ENCODE data around the gene TAPBP. TPM values are rescaled to one million over a fixed set of nuclear protein-coding genes. Genes with fewer than 3 reads are reported as not detected.
A peak's percentile ranks its signal among the peaks of the same experiment; 100 is the strongest.

TAPBP gene
- total and polyA plus RNA-seq, 9 of the 15 experiments (the other 6 are each of a cell fraction or from before 2014, with no cell fraction given): 5.6 to 74.0 (median 22.3) TPM

DNA sequence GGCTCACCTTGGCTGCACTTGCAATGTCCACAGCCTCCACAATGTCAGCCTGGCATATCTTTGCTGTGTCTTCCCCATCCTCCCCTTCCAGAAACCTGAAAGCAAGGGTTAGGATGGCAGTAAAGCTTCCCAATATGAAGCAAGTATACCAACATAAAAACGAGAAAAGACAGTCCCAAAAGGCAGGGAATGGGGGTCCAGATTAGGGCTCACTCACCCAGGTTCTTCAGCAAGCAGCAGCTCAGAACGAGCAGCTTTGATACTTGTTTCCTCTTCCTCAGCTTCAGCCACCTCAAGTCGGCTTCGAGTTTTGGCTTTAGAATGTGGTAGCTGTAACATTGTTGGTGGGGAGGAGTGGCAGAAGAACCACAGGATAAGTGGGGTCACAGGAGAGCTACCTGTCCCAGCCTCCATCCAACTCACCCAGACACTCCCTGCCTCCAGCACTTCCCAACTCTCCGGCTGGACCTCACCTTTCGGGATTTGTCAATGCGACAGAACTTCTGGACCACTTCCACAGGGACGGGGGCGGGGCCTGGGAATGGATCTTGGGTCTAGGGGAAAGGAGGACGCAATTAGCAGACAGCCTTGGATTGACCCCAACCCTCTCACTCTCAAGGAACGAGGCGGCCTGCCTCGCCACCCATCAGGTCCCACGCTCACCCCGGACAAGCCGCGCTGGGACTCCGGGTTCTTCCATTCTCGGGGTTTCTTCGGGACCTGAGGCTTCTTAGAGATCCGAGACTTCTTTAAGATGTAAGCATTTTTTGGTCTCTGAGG, 25.5 kb downstream of the TAPBP start:
- Histone ChIP-seq H3K9me1 (ENCODE audit: control insufficient read depth, insufficient read depth, low read length) (no peaks in the 10 kb centered on the region), H3K79me2 (ENCODE audit: control insufficient read depth, insufficient read depth, low read length) (peaks cover 45% of the 10 kb centered on the region), H3K9me3 (replicated peaks; ENCODE audit: control insufficient read depth, insufficient read depth, low read depth, low read length) (no peaks in the 10 kb centered on the region), H3K27me3 (ENCODE audit: control insufficient read depth in 2 of 2, insufficient read depth in 2 of 2, low read length in 2 of 2) (no peaks in the 10 kb centered on the region), H3K27ac (ENCODE audit: extremely low read depth, low read depth, low read length) (peak overlapping the region; percentile 83; the same call in 2 of the 3 replicates), H3K4me2 (ENCODE audit: insufficient read depth, low read length) (peak overlapping the region; percentile 98), H3K4me1 (replicated peaks in 1 of 2; ENCODE audit: control insufficient read depth in 2 of 2, insufficient read depth in 2 of 2, low read length in 2 of 2) (peaks cover 13 to 24% of the 10 kb centered on the region in 2 experiments; a peak in 4 of 5 replicates), H3K4me3 (peak overlapping the region; percentile 76), H2AFZ (ENCODE audit: low read depth, low read length) (peak overlapping the region; percentile 99), H4K20me1 (replicated peaks; ENCODE audit: control insufficient read depth, insufficient read depth, low read length) (no peaks in the 10 kb centered on the region), H3K36me3 (ENCODE audit: control insufficient read depth, insufficient read depth, low read length) (peaks cover 75% of the 10 kb centered on the region), H3K9ac (ENCODE audit: insufficient read depth in 1 of 2, low read depth in 2 of 2, low read length in 2 of 2) (peak overlapping the region; percentile 91 to 94)
- POLR2A ChIA-PET: interaction anchor here (0.5 to 7.1 kb wide), 12 partner anchors 9 to 447 kb away, joined by 3 to 90 read pairs (median 4); partner anchors contain the start of genes B3GALT4, CUTA, HSD17B8 and RGL2
- CTCF ChIA-PET (ENCODE audit: low intra/inter-chr PET ratio): interaction anchor here (0.7 kb wide), 1 partner anchor 165 kb away, joined by 3 read pairs; no protein-coding TSS in a partner anchor
- intact Hi-C loops (cut with micrococcal nuclease): no loop called here
- FAIRE-seq: peak; percentile 19
- WGBS (ENCODE audit: insufficient coverage, low coverage, missing lambda C conversion rate): 3% methylated on average over 20 of the region's 21 CpGs
- peak in 2 of 4 experiments; percentile 41 to 45 for DNase-seq (ENCODE audit: extremely low read depth in 1 of 4, low spot score in 3 of 4)
- in situ Hi-C loops (cut with MboI): no loop called here
- TF ChIP-seq, protein P1, sequence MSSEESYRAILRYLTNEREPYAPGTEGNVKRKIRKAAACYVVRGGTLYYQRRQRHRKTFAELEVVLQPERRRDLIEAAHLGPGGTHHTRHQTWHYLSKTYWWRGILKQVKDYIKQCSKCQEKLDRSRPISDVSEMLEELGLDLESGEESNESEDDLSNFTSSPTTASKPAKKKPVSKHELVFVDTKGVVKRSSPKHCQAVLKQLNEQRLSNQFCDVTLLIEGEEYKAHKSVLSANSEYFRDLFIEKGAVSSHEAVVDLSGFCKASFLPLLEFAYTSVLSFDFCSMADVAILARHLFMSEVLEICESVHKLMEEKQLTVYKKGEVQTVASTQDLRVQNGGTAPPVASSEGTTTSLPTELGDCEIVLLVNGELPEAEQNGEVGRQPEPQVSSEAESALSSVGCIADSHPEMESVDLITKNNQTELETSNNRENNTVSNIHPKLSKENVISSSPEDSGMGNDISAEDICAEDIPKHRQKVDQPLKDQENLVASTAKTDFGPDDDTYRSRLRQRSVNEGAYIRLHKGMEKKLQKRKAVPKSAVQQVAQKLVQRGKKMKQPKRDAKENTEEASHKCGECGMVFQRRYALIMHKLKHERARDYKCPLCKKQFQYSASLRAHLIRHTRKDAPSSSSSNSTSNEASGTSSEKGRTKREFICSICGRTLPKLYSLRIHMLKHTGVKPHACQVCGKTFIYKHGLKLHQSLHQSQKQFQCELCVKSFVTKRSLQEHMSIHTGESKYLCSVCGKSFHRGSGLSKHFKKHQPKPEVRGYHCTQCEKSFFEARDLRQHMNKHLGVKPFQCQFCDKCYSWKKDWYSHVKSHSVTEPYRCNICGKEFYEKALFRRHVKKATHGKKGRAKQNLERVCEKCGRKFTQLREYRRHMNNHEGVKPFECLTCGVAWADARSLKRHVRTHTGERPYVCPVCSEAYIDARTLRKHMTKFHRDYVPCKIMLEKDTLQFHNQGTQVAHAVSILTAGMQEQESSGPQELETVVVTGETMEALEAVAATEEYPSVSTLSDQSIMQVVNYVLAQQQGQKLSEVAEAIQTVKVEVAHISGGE (CRISPR knock-in tag; IDR thresholded peaks at IDR 0.05): 0 out of 6 replicates have a peak, but pooled peaks of 1 of the 3 experiments have one; percentile 29
- TF ChIP-seq CREB1 (IDR thresholded peaks at IDR 0.05): no peak
- TF ChIP-seq CREB1 (CRISPR knock-in tag; IDR thresholded peaks at IDR 0.05): no peak
- no peak for TF ChIP-seq MBD2 (IDR thresholded peaks at IDR 0.05; ENCODE audit: borderline replicate concordance, low read depth)
- TF ChIP-seq RBBP5 (IDR thresholded peaks at IDR 0.05; ENCODE audit: borderline replicate concordance, insufficient read depth, low read length, poor library complexity, severe bottlenecking): peak; percentile 5
- 0 out of 2 replicates have a peak, but pooled peaks have one; percentile 9 for TF ChIP-seq XRCC5 (IDR thresholded peaks at IDR 0.05; ENCODE audit: low read depth, low read length)
- TF ChIP-seq, protein P2, sequence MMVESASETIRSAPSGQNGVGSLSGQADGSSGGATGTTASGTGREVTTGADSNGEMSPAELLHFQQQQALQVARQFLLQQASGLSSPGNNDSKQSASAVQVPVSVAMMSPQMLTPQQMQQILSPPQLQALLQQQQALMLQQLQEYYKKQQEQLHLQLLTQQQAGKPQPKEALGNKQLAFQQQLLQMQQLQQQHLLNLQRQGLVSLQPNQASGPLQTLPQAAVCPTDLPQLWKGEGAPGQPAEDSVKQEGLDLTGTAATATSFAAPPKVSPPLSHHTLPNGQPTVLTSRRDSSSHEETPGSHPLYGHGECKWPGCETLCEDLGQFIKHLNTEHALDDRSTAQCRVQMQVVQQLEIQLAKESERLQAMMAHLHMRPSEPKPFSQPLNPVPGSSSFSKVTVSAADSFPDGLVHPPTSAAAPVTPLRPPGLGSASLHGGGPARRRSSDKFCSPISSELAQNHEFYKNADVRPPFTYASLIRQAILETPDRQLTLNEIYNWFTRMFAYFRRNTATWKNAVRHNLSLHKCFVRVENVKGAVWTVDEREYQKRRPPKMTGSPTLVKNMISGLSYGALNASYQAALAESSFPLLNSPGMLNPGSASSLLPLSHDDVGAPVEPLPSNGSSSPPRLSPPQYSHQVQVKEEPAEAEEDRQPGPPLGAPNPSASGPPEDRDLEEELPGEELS (CRISPR knock-in tag; IDR thresholded peaks at IDR 0.05; ENCODE audit: borderline replicate concordance): peak; percentile 18; the same call in 1 of the 2 replicates
- peak; percentile 11; the same call in 1 of the 2 replicates for TF ChIP-seq KAT7 (CRISPR knock-in tag; IDR thresholded peaks at IDR 0.05; ENCODE audit: borderline replicate concordance)
- TSS peak; percentile 78 for BruUV-seq (replicated peaks)
- no peak for ATAC-seq

All from K562 (cell line).